GM23338 (cell line): Measurements from ENCODE around the gene PAPPA2. TPM values are rescaled to one million over a fixed set of nuclear protein-coding genes. Genes with fewer than 3 reads are reported as not detected.
A peak's percentile ranks its signal among the peaks of the same experiment; 100 is the strongest.

Experiments
- ATAC-seq: fragments of 200-7000 bp; cut with Tn5 transposase; 3 replicates; pipeline ENCODE4 v1.9.1; 2020
- DNase-seq: peaks from one replicate; pipeline ENCODE4 v3.0.0-alpha.2; 2015; ENCODE audit warnings: low spot score
- H2AFZ ChIP-seq: fragments of 200-600 bp; sonication (generic); 2 replicates; pipeline ENCODE4 v1.8.0; 2016; ENCODE audit warnings: antibody characterized with exemption, mild to moderate bottlenecking, moderate library complexity
- H3F3A ChIP-seq: fragments of 200-600 bp; sonication (generic); replicated peaks from 2 replicates; pipeline ENCODE4 v1.8.0; 2017; ENCODE audit warnings: antibody characterized with exemption, mixed run types, low read depth
- H3K27ac ChIP-seq: fragments of 200-600 bp; sonication (generic); 2 replicates; pipeline ENCODE4 v1.6.1; 2016; ENCODE audit warnings: low read depth
- H3K27me3 ChIP-seq: fragments of 200-600 bp; sonication (generic); 2 replicates; pipeline ENCODE4 v1.8.0; 2016; ENCODE audit warnings: mild to moderate bottlenecking, mixed run types, moderate library complexity; ENCODE audit not compliant: insufficient read depth
- H3K36me3 ChIP-seq: fragments of 200-600 bp; sonication (generic); 2 replicates; pipeline ENCODE4 v1.8.0; 2016; ENCODE audit warnings: mild to moderate bottlenecking; ENCODE audit not compliant: insufficient read depth
- H3K4me1 ChIP-seq: fragments of 200-600 bp; sonication (generic); 2 replicates; pipeline ENCODE4 v1.8.0; 2016; ENCODE audit warnings: mild to moderate bottlenecking, moderate library complexity; ENCODE audit not compliant: insufficient read depth
- H3K4me2 ChIP-seq: fragments of 200-600 bp; sonication (generic); 2 replicates; pipeline ENCODE4 v1.7.1; 2017; ENCODE audit warnings: mixed run types
- H3K4me3 ChIP-seq: fragments of 200-600 bp; sonication (generic); 2 replicates; pipeline ENCODE4 v1.6.1; 2016; ENCODE audit warnings: mixed run types
- H3K79me2 ChIP-seq: fragments of 200-600 bp; sonication (generic); replicated peaks from 2 replicates; pipeline ENCODE4 v1.8.0; 2017; ENCODE audit warnings: mild to moderate bottlenecking; ENCODE audit not compliant: insufficient read depth
- H3K9me2 ChIP-seq: fragments of 200-600 bp; sonication (generic); 2 replicates; pipeline ENCODE4 v1.8.0; 2017; ENCODE audit not compliant: insufficient read depth
- H4K20me1 ChIP-seq: fragments of 200-600 bp; sonication (generic); replicated peaks from 2 replicates; pipeline ENCODE4 v1.8.0; 2017; ENCODE audit warnings: mild to moderate bottlenecking; ENCODE audit not compliant: insufficient read depth
- H3K27ac Mint-ChIP-seq: 2 replicates; pipeline ENCODE4 v1.8.0; 2020; ENCODE audit warnings: inconsistent platforms, mild to moderate bottlenecking, moderate library complexity, mixed read lengths
- H3K27me3 Mint-ChIP-seq: 3 replicates; pipeline ENCODE4 v1.8.0; 2022; ENCODE audit warnings: low read depth, mild to moderate bottlenecking, moderate library complexity, mixed read lengths, inconsistent platforms; ENCODE audit not compliant: insufficient read depth, poor library complexity
- H3K36me3 Mint-ChIP-seq: 3 replicates; pipeline ENCODE4 v1.8.0; 2021; ENCODE audit warnings: low read depth, mild to moderate bottlenecking, inconsistent platforms, moderate library complexity, mixed read lengths
- H3K4me1 Mint-ChIP-seq: 3 replicates; pipeline ENCODE4 v1.8.0; 2020; ENCODE audit warnings: mild to moderate bottlenecking, inconsistent platforms, mixed read lengths
- H3K4me3 Mint-ChIP-seq: 3 replicates; pipeline ENCODE4 v1.8.0; 2021; ENCODE audit warnings: moderate library complexity, mild to moderate bottlenecking, inconsistent platforms, mixed read lengths
- H3K9me3 Mint-ChIP-seq: 3 replicates; pipeline ENCODE4 v1.8.0; 2020; ENCODE audit warnings: moderate library complexity, mild to moderate bottlenecking, inconsistent platforms, mixed read lengths
- CREB1 ChIP-seq: fragments of 250-450 bp; sonication (Bioruptor Pico); IDR thresholded peaks from 2 replicates; pipeline ENCODE4 v1.5.0; 2020; ENCODE audit warnings: low read depth, mild to moderate bottlenecking, moderate library complexity
- EZH2phosphoT487 ChIP-seq: fragments of 200-600 bp; sonication (generic); IDR thresholded peaks from one replicate; pipeline ENCODE4 v1.8.1; 2018; ENCODE audit warnings: antibody characterized with exemption; ENCODE audit not compliant: unreplicated experiment
- ZNF114 ChIP-seq: fragments of 250-450 bp; sonication (Bioruptor Pico); IDR thresholded peaks from 2 replicates; pipeline ENCODE4 v1.5.0; 2020; ENCODE audit warnings: mild to moderate bottlenecking, moderate library complexity
- ZNF331 ChIP-seq: fragments of 250-450 bp; sonication (Bioruptor Pico); IDR thresholded peaks from 2 replicates; pipeline ENCODE4 v1.5.0; 2020; ENCODE audit warnings: low read depth, mild to moderate bottlenecking, moderate library complexity
- polyA plus RNA-seq: library from polyadenylated mRNA; unstranded; fragments of >200 nt; fragmentation: Nextera tagmentation; extraction: Ambion mirVana; gene quantifications from 2 replicates; pipeline ENCODE4 v1.2.1, GENCODE V29; 2016
- total RNA-seq: library from RNA; depleted of rRNA; stranded (reverse); fragments of >200 nt; shearing (Covaris generic); gene quantifications from 2 replicates; pipeline ENCODE4 v1.2.3, GENCODE V29; 2014
- TF ChIP-seq, protein P1 (sequence below): fragments of 250-450 bp; sonication (Bioruptor Pico); IDR thresholded peaks from 2 replicates; pipeline ENCODE4 v1.5.0; 2020; ENCODE audit warnings: mild to moderate bottlenecking, moderate library complexity
- TF ChIP-seq, protein P2 (sequence below): IDR thresholded peaks from one replicate; pipeline ENCODE4 v1.6.1; 2018; ENCODE audit warnings: antibody characterized with exemption; ENCODE audit not compliant: unreplicated experiment

Gene PAPPA2
- total and polyA plus RNA-seq, 2 experiments from 2014 or later: 1.4 to 1.7 TPM

DNA sequence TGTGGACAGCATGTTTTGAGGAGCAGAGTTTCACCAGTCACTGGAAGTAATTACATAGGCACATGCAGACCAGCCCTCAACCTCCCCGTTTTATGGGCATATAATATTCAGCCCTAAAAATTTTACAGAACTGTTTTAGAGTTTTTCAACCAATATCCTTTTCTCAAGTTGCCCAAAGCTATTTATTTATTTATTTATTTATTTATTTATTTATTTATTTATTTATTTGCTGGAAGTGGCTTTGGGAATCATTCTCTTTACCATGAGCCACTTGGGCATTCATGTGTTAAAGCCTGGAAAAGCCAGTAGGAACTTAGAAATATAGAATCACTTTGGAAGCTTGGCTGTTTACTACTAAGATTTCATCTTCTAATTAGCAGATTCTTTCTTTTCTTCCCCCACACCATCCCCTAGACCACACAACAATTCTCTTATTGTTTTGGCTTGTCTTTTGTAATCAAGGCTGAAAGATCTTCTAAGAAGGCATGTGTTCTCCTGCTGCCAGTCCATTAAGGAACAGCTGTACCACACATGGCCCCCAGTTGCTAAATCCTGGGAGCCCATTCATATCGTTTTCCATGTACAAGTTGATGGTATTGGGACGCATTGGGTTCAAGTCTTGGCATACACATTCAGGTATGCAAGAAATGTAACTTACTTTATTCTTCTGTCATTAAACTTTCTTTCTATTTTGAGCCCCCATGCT lies 220.0 kb downstream of the PAPPA2 start:
- no peak for DNase-seq
- H4K20me1 ChIP-seq: no peaks in the 10 kb centered on the region

More for the DNA sequence above, 220.0 kb downstream of the PAPPA2 start:
- H3K4me3 ChIP-seq: no peak overlapping the region
- H3K79me2 ChIP-seq: no peaks in the 10 kb centered on the region
- TF ChIP-seq EZH2phosphoT487 (no peak), ZNF114 (CRISPR knock-in tag) (no peak), CREB1 (CRISPR knock-in tag) (no peak), ZNF331 (no peak)
- TF ChIP-seq, protein P1, sequence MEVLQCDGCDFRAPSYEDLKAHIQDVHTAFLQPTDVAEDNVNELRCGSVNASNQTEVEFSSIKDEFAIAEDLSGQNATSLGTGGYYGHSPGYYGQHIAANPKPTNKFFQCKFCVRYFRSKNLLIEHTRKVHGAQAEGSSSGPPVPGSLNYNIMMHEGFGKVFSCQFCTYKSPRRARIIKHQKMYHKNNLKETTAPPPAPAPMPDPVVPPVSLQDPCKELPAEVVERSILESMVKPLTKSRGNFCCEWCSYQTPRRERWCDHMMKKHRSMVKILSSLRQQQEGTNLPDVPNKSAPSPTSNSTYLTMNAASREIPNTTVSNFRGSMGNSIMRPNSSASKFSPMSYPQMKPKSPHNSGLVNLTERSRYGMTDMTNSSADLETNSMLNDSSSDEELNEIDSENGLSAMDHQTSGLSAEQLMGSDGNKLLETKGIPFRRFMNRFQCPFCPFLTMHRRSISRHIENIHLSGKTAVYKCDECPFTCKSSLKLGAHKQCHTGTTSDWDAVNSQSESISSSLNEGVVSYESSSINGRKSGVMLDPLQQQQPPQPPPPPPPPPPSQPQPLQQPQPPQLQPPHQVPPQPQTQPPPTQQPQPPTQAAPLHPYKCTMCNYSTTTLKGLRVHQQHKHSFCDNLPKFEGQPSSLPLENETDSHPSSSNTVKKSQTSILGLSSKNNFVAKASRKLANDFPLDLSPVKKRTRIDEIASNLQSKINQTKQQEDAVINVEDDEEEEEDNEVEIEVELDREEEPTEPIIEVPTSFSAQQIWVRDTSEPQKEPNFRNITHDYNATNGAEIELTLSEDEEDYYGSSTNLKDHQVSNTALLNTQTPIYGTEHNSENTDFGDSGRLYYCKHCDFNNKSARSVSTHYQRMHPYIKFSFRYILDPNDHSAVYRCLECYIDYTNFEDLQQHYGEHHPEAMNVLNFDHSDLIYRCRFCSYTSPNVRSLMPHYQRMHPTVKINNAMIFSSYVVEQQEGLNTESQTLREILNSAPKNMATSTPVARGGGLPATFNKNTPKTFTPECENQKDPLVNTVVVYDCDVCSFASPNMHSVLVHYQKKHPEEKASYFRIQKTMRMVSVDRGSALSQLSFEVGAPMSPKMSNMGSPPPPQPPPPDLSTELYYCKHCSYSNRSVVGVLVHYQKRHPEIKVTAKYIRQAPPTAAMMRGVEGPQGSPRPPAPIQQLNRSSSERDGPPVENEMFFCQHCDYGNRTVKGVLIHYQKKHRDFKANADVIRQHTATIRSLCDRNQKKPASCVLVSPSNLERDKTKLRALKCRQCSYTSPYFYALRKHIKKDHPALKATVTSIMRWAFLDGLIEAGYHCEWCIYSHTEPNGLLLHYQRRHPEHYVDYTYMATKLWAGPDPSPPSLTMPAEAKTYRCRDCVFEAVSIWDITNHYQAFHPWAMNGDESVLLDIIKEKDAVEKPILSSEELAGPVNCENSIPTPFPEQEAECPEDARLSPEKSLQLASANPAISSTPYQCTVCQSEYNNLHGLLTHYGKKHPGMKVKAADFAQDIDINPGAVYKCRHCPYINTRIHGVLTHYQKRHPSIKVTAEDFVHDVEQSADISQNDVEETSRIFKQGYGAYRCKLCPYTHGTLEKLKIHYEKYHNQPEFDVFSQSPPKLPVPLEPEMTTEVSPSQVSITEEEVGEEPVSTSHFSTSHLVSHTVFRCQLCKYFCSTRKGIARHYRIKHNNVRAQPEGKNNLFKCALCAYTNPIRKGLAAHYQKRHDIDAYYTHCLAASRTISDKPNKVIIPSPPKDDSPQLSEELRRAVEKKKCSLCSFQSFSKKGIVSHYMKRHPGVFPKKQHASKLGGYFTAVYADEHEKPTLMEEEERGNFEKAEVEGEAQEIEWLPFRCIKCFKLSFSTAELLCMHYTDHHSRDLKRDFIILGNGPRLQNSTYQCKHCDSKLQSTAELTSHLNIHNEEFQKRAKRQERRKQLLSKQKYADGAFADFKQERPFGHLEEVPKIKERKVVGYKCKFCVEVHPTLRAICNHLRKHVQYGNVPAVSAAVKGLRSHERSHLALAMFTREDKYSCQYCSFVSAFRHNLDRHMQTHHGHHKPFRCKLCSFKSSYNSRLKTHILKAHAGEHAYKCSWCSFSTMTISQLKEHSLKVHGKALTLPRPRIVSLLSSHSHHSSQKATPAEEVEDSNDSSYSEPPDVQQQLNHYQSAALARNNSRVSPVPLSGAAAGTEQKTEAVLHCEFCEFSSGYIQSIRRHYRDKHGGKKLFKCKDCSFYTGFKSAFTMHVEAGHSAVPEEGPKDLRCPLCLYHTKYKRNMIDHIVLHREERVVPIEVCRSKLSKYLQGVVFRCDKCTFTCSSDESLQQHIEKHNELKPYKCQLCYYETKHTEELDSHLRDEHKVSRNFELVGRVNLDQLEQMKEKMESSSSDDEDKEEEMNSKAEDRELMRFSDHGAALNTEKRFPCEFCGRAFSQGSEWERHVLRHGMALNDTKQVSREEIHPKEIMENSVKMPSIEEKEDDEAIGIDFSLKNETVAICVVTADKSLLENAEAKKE (CRISPR knock-in tag): no peak
- TF ChIP-seq, protein P2, sequence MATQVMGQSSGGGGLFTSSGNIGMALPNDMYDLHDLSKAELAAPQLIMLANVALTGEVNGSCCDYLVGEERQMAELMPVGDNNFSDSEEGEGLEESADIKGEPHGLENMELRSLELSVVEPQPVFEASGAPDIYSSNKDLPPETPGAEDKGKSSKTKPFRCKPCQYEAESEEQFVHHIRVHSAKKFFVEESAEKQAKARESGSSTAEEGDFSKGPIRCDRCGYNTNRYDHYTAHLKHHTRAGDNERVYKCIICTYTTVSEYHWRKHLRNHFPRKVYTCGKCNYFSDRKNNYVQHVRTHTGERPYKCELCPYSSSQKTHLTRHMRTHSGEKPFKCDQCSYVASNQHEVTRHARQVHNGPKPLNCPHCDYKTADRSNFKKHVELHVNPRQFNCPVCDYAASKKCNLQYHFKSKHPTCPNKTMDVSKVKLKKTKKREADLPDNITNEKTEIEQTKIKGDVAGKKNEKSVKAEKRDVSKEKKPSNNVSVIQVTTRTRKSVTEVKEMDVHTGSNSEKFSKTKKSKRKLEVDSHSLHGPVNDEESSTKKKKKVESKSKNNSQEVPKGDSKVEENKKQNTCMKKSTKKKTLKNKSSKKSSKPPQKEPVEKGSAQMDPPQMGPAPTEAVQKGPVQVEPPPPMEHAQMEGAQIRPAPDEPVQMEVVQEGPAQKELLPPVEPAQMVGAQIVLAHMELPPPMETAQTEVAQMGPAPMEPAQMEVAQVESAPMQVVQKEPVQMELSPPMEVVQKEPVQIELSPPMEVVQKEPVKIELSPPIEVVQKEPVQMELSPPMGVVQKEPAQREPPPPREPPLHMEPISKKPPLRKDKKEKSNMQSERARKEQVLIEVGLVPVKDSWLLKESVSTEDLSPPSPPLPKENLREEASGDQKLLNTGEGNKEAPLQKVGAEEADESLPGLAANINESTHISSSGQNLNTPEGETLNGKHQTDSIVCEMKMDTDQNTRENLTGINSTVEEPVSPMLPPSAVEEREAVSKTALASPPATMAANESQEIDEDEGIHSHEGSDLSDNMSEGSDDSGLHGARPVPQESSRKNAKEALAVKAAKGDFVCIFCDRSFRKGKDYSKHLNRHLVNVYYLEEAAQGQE: no peak
- H2AFZ ChIP-seq: 0 out of 2 replicates have a peak overlapping the region, but pooled peaks have one; percentile 10
- H3K36me3 ChIP-seq: no peaks in the 10 kb centered on the region
- no peaks in the 10 kb centered on the region for H3K27me3 ChIP-seq
- H3K4me1 ChIP-seq: no peaks in the 10 kb centered on the region
- no peak overlapping the region for H3K4me2 ChIP-seq
- Mint-ChIP-seq H3K9me3 (no peaks in the 10 kb centered on the region), H3K27me3 (no peaks in the 10 kb centered on the region), H3K27ac (no peak overlapping the region), H3K4me1 (no peaks in the 10 kb centered on the region), H3K4me3 (no peak overlapping the region), H3K36me3 (no peaks in the 10 kb centered on the region)
- H3K9me2 ChIP-seq: 0 out of 2 replicates have a peak, but pooled peaks cover 5% of the 10 kb centered on the region
- no peaks in the 10 kb centered on the region for H3F3A ChIP-seq
- no peak overlapping the region for H3K27ac ChIP-seq
- ATAC-seq: no peak
